GM10847 (cell line): Measurements from ENCODE around the gene EID1.

Source experiments
- POLR2A ChIP-seq: IDR thresholded peaks from 2 replicates; pipeline ENCODE4 v1.6.1; 2011; ENCODE audit not compliant: insufficient read length; ENCODE audit errors: extremely low read depth

EID1 gene, protein sequence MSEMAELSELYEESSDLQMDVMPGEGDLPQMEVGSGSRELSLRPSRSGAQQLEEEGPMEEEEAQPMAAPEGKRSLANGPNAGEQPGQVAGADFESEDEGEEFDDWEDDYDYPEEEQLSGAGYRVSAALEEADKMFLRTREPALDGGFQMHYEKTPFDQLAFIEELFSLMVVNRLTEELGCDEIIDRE

DNA sequence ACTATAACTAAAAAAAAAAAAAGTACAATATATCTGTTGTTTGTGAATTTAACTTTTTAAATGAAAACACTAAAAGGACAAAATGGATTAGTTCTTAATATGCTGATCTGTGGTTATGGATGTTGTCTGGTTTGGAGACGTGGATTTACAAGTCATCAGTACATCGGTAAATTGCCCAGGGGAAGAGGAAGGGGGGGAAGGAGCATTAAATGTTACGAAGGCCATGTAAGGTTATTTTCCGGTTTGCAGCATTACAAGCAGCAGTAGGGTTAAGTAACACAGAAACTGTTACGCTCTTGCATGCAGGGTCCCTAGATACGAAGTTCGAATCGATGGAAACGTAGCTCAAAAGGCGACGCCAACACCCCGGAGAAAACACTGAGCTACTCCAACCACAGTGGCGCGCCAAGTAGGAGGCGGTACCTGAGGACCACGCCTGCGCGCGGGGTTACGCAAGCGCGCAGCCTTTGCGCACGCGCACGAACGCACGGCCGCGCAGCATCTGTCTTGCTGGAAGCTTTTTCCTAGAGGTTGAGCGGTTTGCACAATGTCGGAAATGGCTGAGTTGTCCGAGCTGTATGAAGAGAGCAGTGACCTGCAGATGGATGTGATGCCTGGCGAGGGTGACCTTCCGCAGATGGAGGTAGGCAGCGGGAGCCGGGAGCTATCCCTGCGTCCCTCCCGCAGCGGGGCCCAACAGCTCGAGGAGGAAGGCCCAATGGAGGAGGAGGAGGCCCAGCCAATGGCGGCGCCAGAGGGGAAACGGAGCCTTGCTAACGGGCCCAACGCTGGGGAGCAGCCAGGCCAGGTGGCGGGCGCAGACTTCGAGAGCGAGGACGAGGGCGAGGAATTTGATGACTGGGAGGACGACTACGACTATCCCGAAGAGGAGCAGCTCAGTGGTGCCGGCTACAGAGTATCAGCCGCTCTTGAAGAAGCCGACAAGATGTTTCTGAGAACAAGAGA lies at the start of gene EID1:
Gene EID1, plus strand, starts transcription at position 505 of the 966 bp plus-strand sequence. Its CDS starts 43 bp downstream, at position 548.
- peak; percentile 87 for TF ChIP-seq POLR2A

DNA sequence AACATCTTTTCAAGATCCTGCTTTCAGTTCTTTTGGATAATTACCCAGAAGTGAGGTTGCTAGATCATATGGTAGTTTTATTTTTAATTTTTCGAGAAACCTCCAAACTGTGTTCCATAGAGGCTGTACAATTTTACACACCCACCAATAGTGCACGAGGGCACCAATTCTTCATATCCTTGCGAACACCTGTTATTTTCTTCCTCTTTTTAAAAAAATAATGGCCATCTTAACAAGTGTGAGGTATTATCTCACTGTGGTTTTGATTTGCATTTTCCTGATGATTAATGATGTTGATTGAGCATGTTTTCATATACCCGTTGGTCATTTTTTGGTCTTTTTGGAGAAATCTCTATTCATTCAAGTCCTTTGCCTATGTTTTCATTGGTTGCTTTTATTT lies 49.5 kb upstream of the EID1 start:
- no peak for TF ChIP-seq POLR2A

DNA sequence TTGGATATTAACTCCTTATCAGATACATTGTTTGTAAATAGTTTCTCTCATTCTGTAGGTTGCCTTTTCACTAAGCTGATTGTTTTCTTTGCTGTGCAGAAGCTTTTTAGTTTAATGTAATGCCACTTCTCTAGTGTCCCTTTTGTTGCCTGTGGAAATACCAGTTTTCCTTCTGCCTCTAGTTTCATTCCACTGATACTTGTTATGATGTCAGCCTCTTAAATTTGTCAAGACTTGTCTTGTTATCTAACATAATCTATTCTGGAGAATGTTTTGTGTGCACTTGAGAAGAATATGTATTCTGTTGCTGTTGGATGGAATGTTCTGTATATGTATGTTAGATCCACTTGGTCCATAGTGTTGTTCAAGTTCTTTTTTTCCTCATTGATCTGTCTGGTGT lies 49.0 kb upstream of the EID1 start:
- TF ChIP-seq POLR2A: no peak

DNA sequence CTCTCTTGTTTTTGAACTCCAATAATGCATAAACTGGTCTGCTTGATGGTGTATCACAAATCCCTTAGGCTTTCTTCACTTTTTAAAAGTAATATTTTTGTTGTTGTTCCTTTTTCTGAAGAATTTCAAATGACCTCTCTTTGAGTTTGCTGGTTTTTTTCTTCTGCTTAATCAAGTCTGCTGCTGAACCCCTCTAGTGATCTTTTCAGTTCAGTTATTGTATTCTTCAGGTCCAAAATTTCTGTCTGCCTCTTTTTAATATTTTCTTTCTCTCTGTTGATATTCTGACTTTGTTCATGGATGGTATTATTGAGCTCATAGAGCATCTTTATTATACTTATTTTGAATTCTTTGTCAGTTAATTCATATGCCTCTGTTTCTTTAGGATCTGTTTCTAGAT lies 45.3 kb upstream of the EID1 start:
- TF ChIP-seq POLR2A: no peak

DNA sequence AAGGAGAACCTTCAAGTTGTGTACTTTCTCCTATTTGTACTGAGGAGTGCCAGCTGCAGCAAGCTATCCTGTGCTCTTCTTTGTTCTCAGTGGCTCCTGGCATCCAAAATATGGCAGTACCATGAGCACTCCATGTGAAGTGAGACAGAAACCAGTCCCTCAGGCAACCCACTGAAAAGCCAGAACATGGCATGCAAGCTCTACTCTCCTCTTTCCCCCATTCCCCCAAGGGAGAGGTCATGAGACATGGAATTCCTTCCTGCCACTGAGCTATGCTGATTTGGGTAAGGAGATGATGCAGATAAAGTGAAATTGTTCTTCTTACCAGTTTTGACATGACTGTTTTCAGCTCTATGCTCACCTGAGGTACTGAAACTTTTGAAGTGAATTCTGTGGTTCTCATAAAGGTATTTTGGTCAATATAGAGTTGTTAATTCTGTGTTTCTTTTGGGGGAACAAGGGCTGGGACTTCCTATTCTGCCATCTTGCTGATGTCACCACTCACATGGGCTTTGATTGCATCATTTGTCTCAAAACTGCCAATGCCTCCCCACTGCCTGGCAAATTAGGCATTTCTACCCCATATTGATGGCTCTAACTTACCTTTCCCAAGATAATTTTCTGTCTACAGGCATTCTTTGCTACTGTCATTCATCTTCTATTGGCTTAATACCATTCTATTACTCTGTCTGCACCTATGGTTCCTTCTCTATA lies 44.3 kb upstream of the EID1 start:
- TF ChIP-seq POLR2A: no peak

DNA sequence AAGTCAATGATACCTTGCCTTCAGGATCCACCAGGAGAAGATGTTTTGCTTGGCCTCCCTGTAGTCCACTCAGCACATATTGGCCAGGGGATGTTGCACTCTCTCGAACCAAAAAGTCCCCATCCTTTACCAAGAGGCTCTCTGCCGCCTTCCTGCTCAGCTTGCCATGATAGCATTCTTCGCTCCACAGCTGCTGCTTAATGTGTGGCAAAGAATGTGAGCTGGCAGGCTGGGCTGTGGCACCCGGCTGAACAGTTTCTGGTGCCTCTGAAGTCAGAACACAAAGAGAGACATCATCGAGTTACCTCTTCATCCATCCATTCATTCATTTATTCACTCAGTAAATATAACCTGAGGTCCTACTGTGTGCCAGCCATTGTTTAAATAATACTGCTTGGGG lies 43.2 kb upstream of the EID1 start:
- TF ChIP-seq POLR2A: no peak

DNA sequence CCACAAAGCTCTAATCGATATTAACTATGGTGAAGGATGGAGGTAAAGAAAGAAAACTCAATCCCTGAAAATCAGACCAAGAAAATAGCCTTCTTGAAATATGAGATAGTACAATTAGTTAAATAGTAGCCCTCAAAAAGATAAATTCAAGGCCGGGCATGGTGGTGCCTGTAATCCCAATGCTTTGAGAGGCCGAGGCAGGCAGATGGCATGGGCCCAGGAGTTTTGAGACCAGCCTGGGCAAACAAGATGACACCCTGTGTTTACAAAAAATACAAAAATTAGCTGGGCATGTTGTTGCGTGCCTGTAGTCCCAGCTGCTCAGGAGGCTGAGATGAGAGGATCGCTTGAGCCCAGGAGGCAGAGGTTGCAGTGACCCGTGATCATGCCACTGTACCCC lies 35.4 kb upstream of the EID1 start:
- TF ChIP-seq POLR2A: no peak

DNA sequence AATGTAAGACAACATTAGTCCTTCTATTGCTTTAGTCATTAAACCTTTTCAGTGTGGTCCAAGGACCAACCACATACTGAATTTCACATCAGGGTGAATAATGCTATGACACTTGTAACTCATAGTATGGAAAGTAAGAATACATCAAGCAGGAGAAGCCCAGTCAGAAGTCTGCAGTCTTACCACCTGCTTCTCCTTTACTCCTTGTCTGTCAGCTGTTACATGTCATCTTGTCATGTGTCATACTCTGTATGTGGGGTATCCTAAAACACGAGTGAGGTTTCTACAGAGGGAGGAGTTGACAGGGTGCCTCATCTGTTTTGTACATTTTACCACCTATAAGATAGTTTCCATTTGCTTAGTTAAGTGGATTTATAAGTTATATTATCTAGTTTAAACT lies 32.8 kb upstream of the EID1 start:
- TF ChIP-seq POLR2A: no peak

DNA sequence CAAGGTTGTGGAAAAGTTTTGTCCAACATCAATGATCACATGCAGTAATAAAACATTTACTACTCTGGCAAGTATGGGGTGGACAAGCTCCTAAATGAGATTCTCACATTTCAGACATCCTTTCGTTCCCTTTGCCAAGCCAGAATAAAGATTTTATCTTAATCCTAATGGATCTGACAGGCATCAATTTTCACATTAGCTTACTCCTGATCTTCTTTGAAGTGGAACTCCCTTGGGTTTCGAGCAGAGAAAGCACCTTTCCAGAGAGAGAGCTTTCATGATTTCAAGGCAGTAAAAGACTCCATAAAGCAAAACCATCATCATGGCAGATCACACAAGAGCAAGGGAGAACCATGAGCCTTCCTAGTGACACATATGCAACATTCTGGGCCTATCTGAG lies 27.3 kb upstream of the EID1 start:
- TF ChIP-seq POLR2A: no peak

DNA sequence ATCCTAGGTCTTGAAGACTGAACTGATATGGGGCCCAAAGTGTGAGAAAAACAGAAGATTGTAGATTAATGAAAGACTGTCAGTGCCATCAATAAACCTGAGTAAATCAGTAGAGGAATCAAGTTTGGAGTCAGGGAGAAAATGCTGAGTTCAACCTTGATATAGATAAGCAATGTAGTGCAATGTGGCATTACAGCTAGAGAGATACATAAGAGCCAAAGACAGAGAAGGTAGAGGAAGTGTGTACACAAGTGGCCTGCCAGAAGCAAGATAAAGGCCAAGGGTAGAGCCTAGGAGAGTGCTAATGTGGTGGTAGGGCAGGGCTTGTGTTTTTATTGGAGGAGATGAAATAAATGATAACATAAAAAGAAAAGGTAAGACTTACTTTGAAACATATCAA lies 26.0 kb upstream of the EID1 start:
- TF ChIP-seq POLR2A: no peak

DNA sequence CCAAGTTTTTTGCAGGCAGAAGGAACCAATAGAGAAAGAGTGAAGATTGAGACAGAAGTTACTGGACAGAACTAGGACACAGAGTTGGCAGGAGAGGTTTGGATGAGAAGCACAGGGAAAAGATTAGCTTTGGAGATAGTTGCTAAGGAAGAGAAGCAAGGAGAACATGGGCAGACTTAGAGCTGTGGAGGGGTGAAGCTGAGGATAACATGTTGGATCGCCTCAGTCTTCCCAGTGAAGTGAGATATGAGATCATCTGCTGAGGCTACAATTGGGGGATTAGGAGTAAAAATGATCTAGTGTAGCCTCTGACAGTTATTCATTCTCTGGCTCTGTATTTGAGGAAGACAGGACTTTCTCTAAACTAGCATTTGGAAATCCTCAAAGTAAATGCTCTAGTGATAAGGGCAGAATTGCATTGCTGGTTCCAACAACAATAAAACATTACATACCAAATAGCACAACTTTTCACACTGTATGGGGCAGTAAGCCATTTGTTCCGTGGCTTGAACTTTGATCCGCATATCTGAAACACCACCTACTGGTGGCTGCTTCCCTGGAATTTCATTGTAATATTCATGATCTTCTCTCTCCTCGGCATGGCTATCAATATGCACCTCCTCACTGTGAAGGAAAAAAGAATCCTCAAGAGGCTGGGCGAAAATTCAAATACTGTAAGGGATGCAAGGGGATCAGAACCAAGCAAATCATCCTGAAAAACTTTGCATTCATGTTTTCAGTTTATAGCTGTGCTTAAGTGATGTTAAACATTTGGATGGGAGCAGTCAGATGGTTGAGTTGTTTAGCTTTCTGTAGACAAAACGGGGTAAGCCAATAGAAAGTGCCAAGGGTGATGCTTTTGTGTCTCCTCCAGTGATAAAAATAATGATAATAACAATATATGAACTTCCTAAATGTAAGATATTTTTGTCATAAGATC lies 22.2 kb upstream of the EID1 start:
- no peak for TF ChIP-seq POLR2A

DNA sequence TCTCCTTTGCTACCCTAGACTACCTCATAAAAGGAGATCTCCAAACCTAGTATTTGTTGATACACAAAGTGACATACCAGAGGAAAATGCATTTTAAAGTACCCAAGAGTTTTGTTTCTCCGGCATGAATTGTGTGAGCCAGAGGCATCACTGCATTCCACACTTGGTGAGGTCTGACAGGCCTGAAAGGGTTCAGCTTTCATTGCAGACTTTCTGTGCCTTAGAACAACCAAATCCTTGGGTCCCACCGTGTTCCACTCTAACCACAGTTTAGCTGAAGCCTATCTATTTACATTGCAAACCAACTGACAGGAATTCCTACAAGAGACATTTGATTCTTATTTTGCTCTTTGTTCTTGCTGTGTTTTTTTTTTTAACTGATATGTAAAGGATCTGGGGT lies 21.0 kb upstream of the EID1 start:
- no peak for TF ChIP-seq POLR2A

DNA sequence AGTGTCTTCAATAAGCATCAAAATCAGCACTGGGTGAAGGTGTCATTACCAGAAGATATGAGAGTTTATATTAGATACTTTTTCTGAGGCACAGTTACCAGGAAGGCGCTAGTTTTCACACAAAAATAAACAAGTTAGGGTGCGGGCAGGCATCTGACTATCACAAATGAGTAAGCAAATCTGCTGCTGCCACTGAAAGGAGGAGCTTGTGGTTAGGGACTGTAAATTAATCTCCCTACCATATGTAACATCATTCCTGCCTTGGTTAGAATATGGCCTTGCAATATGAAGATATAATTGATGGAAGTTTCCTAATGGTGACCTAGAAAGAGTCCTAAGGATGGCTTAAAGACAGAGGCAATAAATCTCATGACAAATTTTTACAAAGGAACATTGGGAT lies 19.5 kb upstream of the EID1 start:
- no peak for TF ChIP-seq POLR2A

DNA sequence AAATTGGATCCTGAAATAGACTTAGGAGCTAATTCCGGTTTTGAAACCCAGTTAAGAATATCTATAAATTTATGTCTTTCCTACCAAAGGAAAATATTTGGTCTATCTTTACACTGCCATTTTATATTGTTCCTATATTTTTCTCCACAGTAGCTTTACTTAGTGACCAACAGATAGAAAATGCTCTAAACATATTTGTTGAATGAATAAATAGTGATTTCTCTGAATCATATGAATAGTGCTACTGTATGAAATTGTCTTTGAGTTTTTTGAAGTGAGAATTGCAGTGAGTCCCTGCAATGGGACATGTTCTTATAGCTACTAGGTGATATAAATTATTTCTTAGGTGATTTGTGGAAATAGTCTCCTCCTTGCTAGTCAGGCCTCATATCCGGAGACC lies 18.5 kb upstream of the EID1 start:
- TF ChIP-seq POLR2A: no peak

DNA sequence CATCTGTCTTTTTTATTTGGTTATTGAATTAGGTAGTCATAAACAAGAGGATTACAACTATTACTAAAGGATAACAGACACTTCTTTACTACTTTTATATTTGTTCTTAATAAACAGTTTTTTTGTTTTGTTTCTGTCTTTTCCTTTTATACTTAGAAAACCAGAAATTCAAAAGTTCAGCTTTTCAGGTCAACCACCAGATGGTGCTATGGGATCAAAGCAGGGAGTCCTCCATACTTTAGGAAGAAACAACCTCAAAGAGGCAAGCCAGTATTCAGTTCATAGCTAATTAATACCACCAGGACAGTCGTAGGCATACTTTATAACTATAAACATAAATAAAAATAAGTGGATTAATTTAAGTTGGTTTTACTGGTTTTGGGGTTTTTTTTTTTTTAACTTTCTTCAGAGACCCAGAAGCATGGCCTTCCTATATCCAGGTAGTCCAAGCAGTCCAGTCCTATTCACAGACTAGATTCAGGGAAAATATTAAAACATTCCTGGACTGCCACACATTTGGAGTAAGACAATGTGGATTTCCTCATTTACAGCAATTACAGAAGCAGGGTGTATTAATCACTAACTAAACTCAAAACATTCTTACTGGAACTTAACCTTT lies 16.0 kb upstream of the EID1 start:
- no peak for TF ChIP-seq POLR2A

DNA sequence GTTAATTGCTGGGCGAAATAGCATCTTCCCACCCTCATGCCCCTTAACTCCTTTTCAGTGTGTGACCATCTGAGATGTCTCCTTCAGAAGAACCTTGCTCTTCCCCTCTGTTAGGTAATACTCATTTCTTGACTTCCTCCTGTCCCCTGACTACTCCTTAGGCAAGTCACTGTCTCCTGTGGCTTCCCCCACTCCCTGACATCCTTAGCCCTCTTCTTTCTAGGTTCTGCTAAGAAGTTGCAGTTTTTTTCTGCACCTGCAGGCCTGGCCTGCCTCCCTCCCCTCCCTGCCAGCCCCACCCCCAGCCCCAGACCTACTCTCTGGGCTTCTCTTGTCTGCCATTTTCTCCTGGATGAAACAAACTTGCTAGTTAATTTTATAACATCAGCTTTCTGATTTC lies 15.2 kb upstream of the EID1 start:
- TF ChIP-seq POLR2A: no peak
